Neural cell (in vitro differentiated cells): ENCODE results near the gene CWC27. TPM values are rescaled to one million over a fixed set of nuclear protein-coding genes. Genes with fewer than 3 reads are reported as not detected.

Source experiments
- H2AFZ ChIP-seq: fragments of 200-600, 300-800 bp; sonication (generic), shearing (Covaris generic); 2 replicates; pipeline ENCODE4 v1.6.0; 2014; ENCODE audit warnings: low read depth, mild to moderate bottlenecking, antibody characterized with exemption, low read length, moderate library complexity
- H3F3A ChIP-seq: fragments of 200-600 bp; shearing (Covaris generic); 2 replicates; pipeline ENCODE4 v1.6.1; 2016; ENCODE audit warnings: mild to moderate bottlenecking, moderate library complexity, mixed read lengths, antibody characterized with exemption, low read length; ENCODE audit not compliant: insufficient read depth, poor library complexity, severe bottlenecking
- H3K27ac ChIP-seq: fragments of 200-600, 300-800 bp; sonication (generic), shearing (Covaris generic); 2 replicates; pipeline ENCODE4 v1.5.1; 2014; ENCODE audit warnings: mild to moderate bottlenecking, low read length, moderate library complexity
- H3K27me3 ChIP-seq: fragments of 300-800, 200-600 bp; sonication (generic), shearing (Covaris generic); 2 replicates; pipeline ENCODE4 v1.6.0; 2014; ENCODE audit warnings: mild to moderate bottlenecking, low read depth, low read length, moderate library complexity; ENCODE audit not compliant: insufficient read depth
- H3K36me3 ChIP-seq: fragments of 300-800, 200-600 bp; sonication (generic), shearing (Covaris generic); 2 replicates; pipeline ENCODE4 v1.5.1; 2014; ENCODE audit warnings: mild to moderate bottlenecking, antibody characterized with exemption, low read length, moderate library complexity; ENCODE audit not compliant: insufficient read depth
- H3K4me2 ChIP-seq: fragments of 300-800, 200-600 bp; sonication (generic), shearing (Covaris generic); 2 replicates; pipeline ENCODE4 v1.6.0; 2014; ENCODE audit warnings: mild to moderate bottlenecking, low read length
- H3K4me3 ChIP-seq: fragments of 300-800, 200-600 bp; sonication (generic), shearing (Covaris generic); 2 replicates; pipeline ENCODE4 v1.5.1; 2014; ENCODE audit warnings: mild to moderate bottlenecking, low read length, moderate library complexity
- H3K79me2 ChIP-seq: fragments of 200-600 bp; shearing (Covaris generic); replicated peaks from 2 replicates; pipeline ENCODE4 v1.6.0; 2014; ENCODE audit warnings: mild to moderate bottlenecking, low read length, moderate library complexity; ENCODE audit not compliant: insufficient read depth
- H3K9ac ChIP-seq: fragments of 300-800, 200-600 bp; sonication (generic), shearing (Covaris generic); 2 replicates; pipeline ENCODE4 v1.6.1; 2016; ENCODE audit warnings: mild to moderate bottlenecking, low read length, mixed read lengths
- H3K9me2 ChIP-seq: fragments of 200-600 bp; shearing (Covaris generic); 2 replicates; pipeline ENCODE4 v1.6.1; 2016; ENCODE audit warnings: mild to moderate bottlenecking, low read length, mixed read lengths; ENCODE audit not compliant: insufficient read depth
- H3K9me3 ChIP-seq: fragments of 200-600, 300-800 bp; sonication (generic), shearing (Covaris generic); 2 replicates; pipeline ENCODE4 v1.6.1; 2016; ENCODE audit warnings: mild to moderate bottlenecking, mixed run types, low read length, moderate library complexity, mixed read lengths
- H4K20me1 ChIP-seq: fragments of 200-600 bp; shearing (Covaris generic); 2 replicates; pipeline ENCODE4 v1.6.1; 2016; ENCODE audit warnings: mild to moderate bottlenecking, mixed run types; ENCODE audit not compliant: insufficient read depth
- EP300 ChIP-seq: fragments of 450-650 bp; conservative IDR thresholded peaks from 2 replicates; pipeline ENCODE4 v1.6.1; 2014; ENCODE audit warnings: antibody characterized with exemption, mild to moderate bottlenecking, moderate library complexity; ENCODE audit not compliant: poor library complexity, severe bottlenecking
- EZH2 ChIP-seq: fragments of 200-600, 300-800 bp; shearing (Covaris generic), sonication (generic); IDR thresholded peaks from 2 replicates; pipeline ENCODE4 v1.6.1; 2014; ENCODE audit warnings: antibody characterized with exemption, low read length, borderline replicate concordance, mild to moderate bottlenecking; ENCODE audit not compliant: insufficient read depth, poor library complexity, severe bottlenecking
- MXI1 ChIP-seq: fragments of 450-650 bp; conservative IDR thresholded peaks from 2 replicates; pipeline ENCODE4 v1.6.1; 2014; ENCODE audit warnings: antibody characterized with exemption, mild to moderate bottlenecking; ENCODE audit not compliant: poor library complexity, severe bottlenecking
- POLR2AphosphoS5 ChIP-seq: IDR thresholded peaks from 2 replicates; pipeline ENCODE4 v1.6.1; 2012
- RAD21 ChIP-seq: fragments of 450-650 bp; conservative IDR thresholded peaks from 2 replicates; pipeline ENCODE4 v1.6.1; 2014; ENCODE audit warnings: antibody characterized with exemption, mild to moderate bottlenecking, moderate library complexity
- REST ChIP-seq: IDR thresholded peaks from 2 replicates; pipeline ENCODE4 v1.6.1; 2012; ENCODE audit warnings: borderline replicate concordance
- SMC3 ChIP-seq: fragments of 450-650 bp; conservative IDR thresholded peaks from 2 replicates; pipeline ENCODE4 v1.6.1; 2014; ENCODE audit warnings: antibody characterized with exemption, mild to moderate bottlenecking, moderate library complexity; ENCODE audit not compliant: poor library complexity
- TAF1 ChIP-seq: IDR thresholded peaks from 2 replicates; pipeline ENCODE4 v1.6.1; 2012; ENCODE audit warnings: low read depth
- polyA plus RNA-seq: library from polyadenylated mRNA; depleted of rRNA; stranded (reverse); fragments of >200 nt; gene quantifications from 2 replicates; pipeline ENCODE4 v1.2.3, GENCODE V29; 2014
- TF ChIP-seq, protein P1 (sequence below): fragments of 450-650 bp; IDR thresholded peaks from 2 replicates; pipeline ENCODE4 v1.5.1; 2014; ENCODE audit warnings: antibody characterized with exemption, mild to moderate bottlenecking, moderate library complexity; ENCODE audit not compliant: poor library complexity, severe bottlenecking

The CWC27 gene
- polyA plus RNA-seq, 1 donor from 2014 or later, result 26.2 TPM

DNA sequence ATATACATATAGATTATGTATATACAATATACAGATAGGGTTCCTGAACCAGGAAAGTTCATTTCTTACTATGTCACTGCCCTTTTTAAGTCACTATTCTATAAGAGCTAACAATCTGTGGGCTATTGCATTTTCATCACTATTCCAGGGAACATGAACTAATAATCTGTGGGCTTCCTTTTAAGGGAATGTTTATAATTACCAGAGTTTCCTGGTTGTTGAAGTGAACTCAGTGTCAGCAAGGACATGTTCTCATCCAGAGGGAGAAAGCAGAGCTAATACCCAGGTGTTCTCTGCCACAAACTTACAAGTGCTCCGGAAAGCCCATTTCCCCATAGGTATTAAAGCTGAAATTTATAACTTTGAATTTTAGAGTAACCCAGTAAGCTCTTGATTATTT is 69.6 kb downstream of the CWC27 start:
- Histone ChIP-seq H2AFZ (no peak overlapping the region), H3K27me3 (no peaks in the 10 kb centered on the region), H3K9me3 (no peaks in the 10 kb centered on the region), H3K9me2 (no peaks in the 10 kb centered on the region), H3F3A (no peaks in the 10 kb centered on the region), H3K27ac (no peak overlapping the region), H4K20me1 (no peaks in the 10 kb centered on the region), H3K4me2 (no peak overlapping the region), H3K36me3 (no peaks in the 10 kb centered on the region), H3K4me3 (no peak overlapping the region), H3K79me2 (no peaks in the 10 kb centered on the region), H3K9ac (no peak overlapping the region)
- TF ChIP-seq RAD21, result no peak
- no peak for TF ChIP-seq MXI1
- no peak for TF ChIP-seq SMC3
- no peak for TF ChIP-seq TAF1
- no peak for TF ChIP-seq POLR2AphosphoS5
- TF ChIP-seq EP300, result no peak
- TF ChIP-seq, protein P1, sequence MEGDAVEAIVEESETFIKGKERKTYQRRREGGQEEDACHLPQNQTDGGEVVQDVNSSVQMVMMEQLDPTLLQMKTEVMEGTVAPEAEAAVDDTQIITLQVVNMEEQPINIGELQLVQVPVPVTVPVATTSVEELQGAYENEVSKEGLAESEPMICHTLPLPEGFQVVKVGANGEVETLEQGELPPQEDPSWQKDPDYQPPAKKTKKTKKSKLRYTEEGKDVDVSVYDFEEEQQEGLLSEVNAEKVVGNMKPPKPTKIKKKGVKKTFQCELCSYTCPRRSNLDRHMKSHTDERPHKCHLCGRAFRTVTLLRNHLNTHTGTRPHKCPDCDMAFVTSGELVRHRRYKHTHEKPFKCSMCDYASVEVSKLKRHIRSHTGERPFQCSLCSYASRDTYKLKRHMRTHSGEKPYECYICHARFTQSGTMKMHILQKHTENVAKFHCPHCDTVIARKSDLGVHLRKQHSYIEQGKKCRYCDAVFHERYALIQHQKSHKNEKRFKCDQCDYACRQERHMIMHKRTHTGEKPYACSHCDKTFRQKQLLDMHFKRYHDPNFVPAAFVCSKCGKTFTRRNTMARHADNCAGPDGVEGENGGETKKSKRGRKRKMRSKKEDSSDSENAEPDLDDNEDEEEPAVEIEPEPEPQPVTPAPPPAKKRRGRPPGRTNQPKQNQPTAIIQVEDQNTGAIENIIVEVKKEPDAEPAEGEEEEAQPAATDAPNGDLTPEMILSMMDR, result no peak
- TF ChIP-seq REST, result no peak
- no peak for TF ChIP-seq EZH2

DNA sequence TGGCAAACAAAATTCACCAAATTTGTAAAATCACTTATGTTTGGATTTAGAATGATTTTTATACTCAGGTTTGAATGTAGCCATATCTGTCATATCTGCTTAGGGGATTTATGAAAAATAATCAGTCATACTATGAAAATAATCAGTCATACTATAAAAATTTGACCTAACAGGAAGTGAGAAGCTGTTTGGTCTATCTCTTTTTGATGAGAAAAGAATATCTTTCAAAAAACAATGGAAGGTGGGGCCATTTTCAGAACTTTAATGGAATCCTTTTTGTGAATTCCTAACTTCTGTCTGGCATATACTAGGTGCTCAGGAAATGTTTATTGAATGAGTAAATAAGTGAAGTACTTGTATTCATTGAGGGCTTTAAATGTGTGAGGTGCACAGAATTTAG is 70.1 kb downstream of the CWC27 start:
- Histone ChIP-seq H3K27ac (no peak overlapping the region), H3K9me3 (no peaks in the 10 kb centered on the region), H3K4me3 (no peak overlapping the region), H3K79me2 (no peaks in the 10 kb centered on the region), H3K4me2 (no peak overlapping the region), H3K9me2 (no peaks in the 10 kb centered on the region), H3F3A (no peaks in the 10 kb centered on the region), H2AFZ (no peak overlapping the region), H3K27me3 (no peaks in the 10 kb centered on the region), H4K20me1 (no peaks in the 10 kb centered on the region), H3K9ac (no peak overlapping the region), H3K36me3 (peaks cover under 1% of the 10 kb centered on the region)
- TF ChIP-seq, protein P1, result no peak
- TF ChIP-seq TAF1 (no peak), REST (no peak), RAD21 (no peak), EP300 (no peak), EZH2 (no peak)
